CD4-positive, alpha-beta memory T cell (primary cell): ENCODE results near the gene LRPAP1. TPM values are rescaled to one million over a fixed set of nuclear protein-coding genes. Genes with fewer than 3 reads are reported as not detected.
"Not testable (repeated sequence)": the region's sequence is repeated elsewhere in the genome, so short reads cannot be mapped to it uniquely, and the experiment has no call there.

ENCODE experiments used
- CTCF ChIA-PET: fragments of 350-600 bp; sonication (Branson Sonifier 250); formaldehyde crosslinking; loops from one replicate; lab custom pipeline; 2021; ENCODE audit warnings: inconsistent platforms; ENCODE audit not compliant: partially characterized antibody; lab: Charles Lee
- POLR2A ChIA-PET: fragments of 350-600 bp; sonication (Branson Sonifier 250); formaldehyde crosslinking; loops from one replicate; lab custom pipeline; 2021; ENCODE audit not compliant: partially characterized antibody; lab: Charles Lee
- DNase-seq, 5 donors: peaks; one replicate each; pipeline versions ENCODE4 v3.0.0 to v3.0.0-alpha.2; 2020 to 2022; ENCODE audit warnings: mixed read lengths in 1 of 5
- H3K27ac ChIP-seq: one replicate; pipeline ENCODE4 v1.7.0; 2013; ENCODE audit warnings: low read depth, low read length
- H3K27me3 ChIP-seq: 2 replicates; pipeline ENCODE4 v1.7.0; 2013; ENCODE audit warnings: mild to moderate bottlenecking, low read length, moderate library complexity; ENCODE audit not compliant: insufficient read depth
- H3K36me3 ChIP-seq: 2 replicates; pipeline ENCODE4 v1.7.0; 2013; ENCODE audit warnings: mild to moderate bottlenecking, low read length, moderate library complexity; ENCODE audit not compliant: insufficient read depth
- H3K4me1 ChIP-seq: 2 replicates; pipeline ENCODE4 v1.7.0; 2013; ENCODE audit warnings: mild to moderate bottlenecking, low read length, moderate library complexity; ENCODE audit not compliant: insufficient read depth
- H3K4me3 ChIP-seq, 2 donors: one replicate each; pipeline ENCODE4 v1.7.0; 2013; ENCODE audit warnings: low read length in 2 of 2, mild to moderate bottlenecking in 1 of 2
- H3K9me3 ChIP-seq, 2 donors: one replicate each; pipeline ENCODE4 v1.7.0; 2013; ENCODE audit warnings: low read length in 2 of 2, control low read depth in 1 of 2; ENCODE audit not compliant: control insufficient read depth in 1 of 2
- H3K27ac Mint-ChIP-seq, 7 donors: one replicate each; pipeline ENCODE4 v1.8.0; 2020 to 2021; ENCODE audit warnings: mixed read lengths in 7 of 7, mild to moderate bottlenecking in 6 of 7, inconsistent platforms in 3 of 7, moderate library complexity in 3 of 7
- H3K27me3 Mint-ChIP-seq, 2 donors: one replicate each; pipeline ENCODE4 v1.8.0; 2020 to 2021; ENCODE audit warnings: mixed read lengths in 2 of 2
- H3K36me3 Mint-ChIP-seq, 2 donors: one replicate each; pipeline ENCODE4 v1.8.0; 2020 to 2021; ENCODE audit warnings: mixed read lengths in 2 of 2, inconsistent platforms in 1 of 2, mild to moderate bottlenecking in 1 of 2
- H3K4me1 Mint-ChIP-seq, 4 donors: one replicate each; pipeline ENCODE4 v1.8.0; 2020 to 2021; ENCODE audit warnings: mixed read lengths in 4 of 4, mild to moderate bottlenecking in 1 of 4
- H3K4me3 Mint-ChIP-seq, 8 donors: one replicate each; pipeline ENCODE4 v1.8.0; 2020 to 2021; ENCODE audit warnings: mixed read lengths in 8 of 8, mild to moderate bottlenecking in 7 of 8, moderate library complexity in 6 of 8, inconsistent platforms in 3 of 8
- H3K9me3 Mint-ChIP-seq, 8 donors: one replicate each; pipeline ENCODE4 v1.8.0; 2020 to 2021; ENCODE audit warnings: mixed read lengths in 8 of 8, mild to moderate bottlenecking in 5 of 8, inconsistent platforms in 3 of 8, moderate library complexity in 1 of 8
- intact Hi-C: fragments of 100-400 bp; cut with micrococcal nuclease; formaldehyde crosslinking; loops from one replicate; pipeline ENCODE4 v1.15.1; 2023
- polyA plus RNA-seq, 2 donors: library from polyadenylated mRNA; unstranded; fragments of 300-500 nt; fragmentation: Illumina TruSeq; gene quantifications; one replicate each; pipeline ENCODE4 v1.2.3, GENCODE V29; 2021
- total RNA-seq, 2 experiments: library from RNA; stranded (reverse); gene quantifications; one replicate each; pipeline ENCODE4 v1.2.3, GENCODE V29; 2021

Gene LRPAP1
- total RNA-seq (10 to 100 TPM; 84.7 to 87.1 TPM), polyA plus RNA-seq (100 to 1,000 TPM in 1 of 2 donors, 10 to 100 TPM in 1; 95.1 to 122 TPM)

- Histone ChIP-seq H3K9me3 (no peaks in the 10 kb centered on the region), H3K4me3 (peak within 1 kb of the TSS; percentile 81 to 91), H3K27ac (peak within 1 kb of the TSS; percentile 71), H3K4me1 (peaks cover 34% of the 10 kb centered on the region), H3K36me3 (peaks cover 14% of the 10 kb centered on the region), H3K27me3 (no peaks in the 10 kb centered on the region)
- Mint-ChIP-seq H3K4me3 (peak within 1 kb of the TSS; percentile 98 to 100 (median 99)), H3K36me3 (peaks cover 0 to 20% of the 10 kb centered on the region in 2 donors), H3K27ac (peak within 1 kb of the TSS; percentile 70 to 99 (median 97)), H3K9me3 (peaks cover 0 to 12% (median 4%) of the 10 kb centered on the region in 8 donors), H3K4me1 (peaks cover 20 to 59% (median 32%) of the 10 kb centered on the region in 4 donors), H3K27me3 (peaks cover 4 to 6% of the 10 kb centered on the region in 2 donors)
- POLR2A ChIA-PET: no interaction called here
- peak; percentile 75 to 83 (median 80) for DNase-seq
- intact Hi-C loops: no loop called here
- CTCF ChIA-PET: no interaction called here
Observed at GRCh38 chr4:3531879-3532750, at the start of gene LRPAP1. Gene LRPAP1 (minus strand): TSS chr4:3532422. CDS start chr4:3532412, 10 bp downstream.

- H3K4me3 ChIP-seq, CTCF ChIA-PET, H3K4me1 ChIP-seq, H3K27me3 ChIP-seq, H3K9me3 ChIP-seq, H3K27ac Mint-ChIP-seq, H3K4me3 Mint-ChIP-seq, H3K9me3 Mint-ChIP-seq, DNase-seq, H3K36me3 Mint-ChIP-seq, H3K36me3 ChIP-seq, H3K27ac ChIP-seq, intact Hi-C loops, POLR2A ChIA-PET, H3K4me1 Mint-ChIP-seq: not testable (repeated sequence)
- peaks cover 4 to 15% of the 10 kb centered on the region in 2 donors for H3K27me3 Mint-ChIP-seq
Observed at GRCh38 chr4:3581334-3582090, 49.3 kb upstream of the LRPAP1 start.

GRCh38 chr4:3580859-3581258 is 48.6 kb upstream of the LRPAP1 start:
- CTCF ChIA-PET, DNase-seq, H3K27me3 ChIP-seq, H3K36me3 Mint-ChIP-seq, H3K36me3 ChIP-seq, H3K27ac ChIP-seq, intact Hi-C loops, H3K4me3 Mint-ChIP-seq, H3K4me1 ChIP-seq, H3K4me3 ChIP-seq, POLR2A ChIA-PET, H3K9me3 ChIP-seq, H3K9me3 Mint-ChIP-seq, H3K4me1 Mint-ChIP-seq, H3K27ac Mint-ChIP-seq: not testable (repeated sequence)
- H3K27me3 Mint-ChIP-seq: peaks cover 4 to 15% of the 10 kb centered on the region in 2 donors

GRCh38 chr4:3578527-3579144 is 46.4 kb upstream of the LRPAP1 start:
- peaks cover 5 to 15% of the 10 kb centered on the region in 2 donors for H3K27me3 Mint-ChIP-seq
- H3K9me3 ChIP-seq, H3K4me1 ChIP-seq, POLR2A ChIA-PET, H3K36me3 Mint-ChIP-seq, intact Hi-C loops, H3K27ac Mint-ChIP-seq, H3K4me3 Mint-ChIP-seq, H3K27ac ChIP-seq, H3K4me1 Mint-ChIP-seq, DNase-seq, H3K4me3 ChIP-seq, H3K27me3 ChIP-seq, CTCF ChIA-PET, H3K9me3 Mint-ChIP-seq, H3K36me3 ChIP-seq: not testable (repeated sequence)

GRCh38 chr4:3578052-3578451 is 45.8 kb upstream of the LRPAP1 start:
- H3K36me3 ChIP-seq, H3K27ac Mint-ChIP-seq, H3K9me3 ChIP-seq, POLR2A ChIA-PET, H3K4me3 ChIP-seq, H3K4me3 Mint-ChIP-seq, H3K27me3 ChIP-seq, H3K4me1 Mint-ChIP-seq, DNase-seq, H3K4me1 ChIP-seq, intact Hi-C loops, H3K36me3 Mint-ChIP-seq, H3K27ac ChIP-seq, H3K9me3 Mint-ChIP-seq, CTCF ChIA-PET: not testable (repeated sequence)
- H3K27me3 Mint-ChIP-seq: peaks cover 5 to 15% of the 10 kb centered on the region in 2 donors

GRCh38 chr4:3577208-3577892 is 45.1 kb upstream of the LRPAP1 start:
- peaks cover 5 to 15% of the 10 kb centered on the region in 2 donors for H3K27me3 Mint-ChIP-seq
- H3K27ac ChIP-seq, H3K4me3 ChIP-seq, H3K9me3 Mint-ChIP-seq, H3K4me1 ChIP-seq, POLR2A ChIA-PET, H3K4me3 Mint-ChIP-seq, H3K27me3 ChIP-seq, CTCF ChIA-PET, H3K9me3 ChIP-seq, H3K36me3 Mint-ChIP-seq, H3K27ac Mint-ChIP-seq, H3K4me1 Mint-ChIP-seq, H3K36me3 ChIP-seq, intact Hi-C loops, DNase-seq: not testable (repeated sequence)
